22Rv1 (cell line): ENCODE data around the gene CNTNAP2.

ENCODE experiments used
- H3K27ac ChIP-seq: fragments of 450-650 bp; 2 replicates; pipeline ENCODE4 v1.5.1; 2017
- ZFX ChIP-seq: fragments of 450-650 bp; IDR thresholded peaks from 2 replicates; pipeline ENCODE4 v1.6.1; 2017; ENCODE audit warnings: antibody characterized with exemption, borderline replicate concordance
- TF ChIP-seq, protein P1 (sequence below): fragments of 450-650 bp; IDR thresholded peaks from 2 replicates; pipeline ENCODE4 v1.5.1; 2017; ENCODE audit warnings: mild to moderate bottlenecking

Gene CNTNAP2

DNA sequence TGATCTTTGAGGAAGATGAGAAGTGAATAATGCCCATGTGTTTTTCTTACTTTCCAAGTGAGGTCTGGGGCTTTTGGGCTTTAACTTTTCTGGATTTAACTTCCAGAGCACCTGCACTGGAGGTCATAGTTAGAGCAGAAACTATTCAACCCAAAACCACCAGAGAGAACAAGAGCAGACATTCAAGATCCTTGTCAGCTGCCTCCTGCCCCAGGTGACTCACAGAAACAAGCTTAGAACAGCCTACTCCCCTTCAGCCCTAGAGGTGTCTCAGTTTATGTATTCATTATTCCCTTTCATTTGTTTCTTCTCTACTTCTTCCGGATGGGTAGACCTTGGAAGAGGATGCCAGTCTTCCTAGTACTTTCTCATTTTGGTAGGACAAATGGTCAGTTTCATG, 270.5 kb downstream of the CNTNAP2 start:
- H3K27ac ChIP-seq = no peak overlapping the region
- TF ChIP-seq, protein P1, sequence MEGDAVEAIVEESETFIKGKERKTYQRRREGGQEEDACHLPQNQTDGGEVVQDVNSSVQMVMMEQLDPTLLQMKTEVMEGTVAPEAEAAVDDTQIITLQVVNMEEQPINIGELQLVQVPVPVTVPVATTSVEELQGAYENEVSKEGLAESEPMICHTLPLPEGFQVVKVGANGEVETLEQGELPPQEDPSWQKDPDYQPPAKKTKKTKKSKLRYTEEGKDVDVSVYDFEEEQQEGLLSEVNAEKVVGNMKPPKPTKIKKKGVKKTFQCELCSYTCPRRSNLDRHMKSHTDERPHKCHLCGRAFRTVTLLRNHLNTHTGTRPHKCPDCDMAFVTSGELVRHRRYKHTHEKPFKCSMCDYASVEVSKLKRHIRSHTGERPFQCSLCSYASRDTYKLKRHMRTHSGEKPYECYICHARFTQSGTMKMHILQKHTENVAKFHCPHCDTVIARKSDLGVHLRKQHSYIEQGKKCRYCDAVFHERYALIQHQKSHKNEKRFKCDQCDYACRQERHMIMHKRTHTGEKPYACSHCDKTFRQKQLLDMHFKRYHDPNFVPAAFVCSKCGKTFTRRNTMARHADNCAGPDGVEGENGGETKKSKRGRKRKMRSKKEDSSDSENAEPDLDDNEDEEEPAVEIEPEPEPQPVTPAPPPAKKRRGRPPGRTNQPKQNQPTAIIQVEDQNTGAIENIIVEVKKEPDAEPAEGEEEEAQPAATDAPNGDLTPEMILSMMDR = no peak
- TF ChIP-seq ZFX = no peak

- TF ChIP-seq, protein P1 = no peak
- TF ChIP-seq ZFX = no peak
- H3K27ac ChIP-seq = no peak overlapping the region
These were observed 272.3 kb downstream of the CNTNAP2 start for GRCh38 chr7:146388928-146389327.

- H3K27ac ChIP-seq = no peak overlapping the region
- TF ChIP-seq, protein P1 = no peak
- no peak for TF ChIP-seq ZFX
These were observed 276.7 kb downstream of the CNTNAP2 start for GRCh38 chr7:146393346-146393745.

- no peak overlapping the region for H3K27ac ChIP-seq
- TF ChIP-seq, protein P1 = no peak
- no peak for TF ChIP-seq ZFX
These were observed 280.5 kb downstream of the CNTNAP2 start for GRCh38 chr7:146397141-146397540.

GRCh38 chr7:146401939-146402338, 285.3 kb downstream of the CNTNAP2 start:
- no peak overlapping the region for H3K27ac ChIP-seq
- no peak for TF ChIP-seq ZFX
- TF ChIP-seq, protein P1 = no peak

DNA sequence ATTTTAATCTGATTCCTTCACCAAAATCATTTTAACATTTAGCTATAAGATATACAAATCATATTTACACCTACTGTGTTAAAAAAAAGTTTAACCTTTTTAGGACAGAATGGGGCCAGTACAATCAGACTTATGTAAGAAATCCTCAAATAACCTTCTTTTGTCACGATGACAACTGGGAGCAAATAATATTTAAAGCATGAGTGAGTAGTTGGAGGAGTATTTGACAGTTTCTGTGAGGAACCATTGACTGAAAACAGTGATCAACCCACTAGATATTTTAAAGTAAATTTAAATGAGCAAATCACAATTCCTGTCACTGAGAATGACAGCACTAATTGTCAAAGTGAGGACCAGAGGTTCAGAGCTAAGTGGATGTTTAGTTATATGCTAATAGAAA, 289.1 kb downstream of the CNTNAP2 start:
- H3K27ac ChIP-seq = no peak overlapping the region
- TF ChIP-seq ZFX = no peak
- TF ChIP-seq, protein P1 = no peak

- no peak overlapping the region for H3K27ac ChIP-seq
- no peak for TF ChIP-seq ZFX
These were observed 295.4 kb downstream of the CNTNAP2 start for GRCh38 chr7:146411975-146412374.

DNA sequence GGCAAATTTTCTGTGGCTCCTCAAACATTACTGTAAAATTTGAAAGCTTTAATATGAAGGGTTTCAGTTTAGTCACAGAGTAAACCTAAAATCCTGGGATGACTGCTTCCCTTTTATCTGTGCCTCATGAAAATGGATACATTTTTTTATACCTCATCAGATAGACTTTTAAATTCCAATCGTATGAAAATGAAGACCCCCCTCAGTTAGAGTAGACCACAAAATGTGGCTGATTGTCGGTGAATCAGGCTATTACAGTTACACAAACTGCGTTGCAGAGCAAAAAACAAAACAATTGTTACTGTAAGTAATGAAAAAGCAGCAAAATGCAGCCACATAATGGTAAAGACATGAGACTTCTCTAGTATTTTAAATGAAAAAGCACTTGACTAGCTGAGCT, 296.2 kb downstream of the CNTNAP2 start:
- TF ChIP-seq, protein P1 = no peak
- TF ChIP-seq ZFX = no peak
- no peak overlapping the region for H3K27ac ChIP-seq
